Spinal cord (tissue), 10 donors: Measurements from ENCODE around the gene PACSIN2. TPM values are rescaled to one million over a fixed set of nuclear protein-coding genes. Genes with fewer than 3 reads are reported as not detected.

Source experiments
- DNase-seq, 6 donors: peaks; one replicate each; pipeline versions ENCODE4 v3.0.0 to v3.0.0-alpha.2; 2013 to 2015; ENCODE audit warnings: low spot score in 6 of 6, low read depth in 4 of 6
- H3K27ac ChIP-seq: one replicate; pipeline ENCODE4 v1.5.1; 2013; ENCODE audit warnings: low read depth, low read length, control low read depth
- H3K27me3 ChIP-seq: one replicate; pipeline ENCODE4 v1.6.1; 2013; ENCODE audit warnings: low read length; ENCODE audit not compliant: control insufficient read depth, insufficient read depth
- H3K36me3 ChIP-seq: one replicate; pipeline ENCODE4 v1.6.1; 2013; ENCODE audit warnings: low read length; ENCODE audit not compliant: control insufficient read depth, insufficient read depth
- H3K4me1 ChIP-seq: one replicate; pipeline ENCODE4 v1.6.1; 2013; ENCODE audit warnings: low read length; ENCODE audit not compliant: control insufficient read depth, insufficient read depth
- H3K4me3 ChIP-seq: one replicate; pipeline ENCODE4 v1.5.1; 2013; ENCODE audit warnings: low read depth, low read length, control low read depth
- H3K9me3 ChIP-seq: one replicate; pipeline ENCODE4 v1.6.1; 2013; ENCODE audit warnings: low read length; ENCODE audit not compliant: control insufficient read depth, insufficient read depth
- WGBS: methylation state at CpG from one replicate; pipeline ENCODE4 v1.1.5; 2013; ENCODE audit warnings: missing lambda C conversion rate; ENCODE audit not compliant: insufficient coverage; 5-methylcytosine and 5-hydroxymethylcytosine counted together
- polyA plus RNA-seq, 2 donors: library from polyadenylated mRNA; unstranded; fragments of 120-200 nt; gene quantifications; one replicate each; pipeline ENCODE4 v1.2.1, GENCODE V29; 2013; ENCODE audit not compliant: insufficient read length in 2 of 2
- total RNA-seq, 2 donors: library from RNA; depleted of rRNA in 1 of 2; stranded (reverse); fragments of 120-200 nt in 1 of 2; fragments of >200 nt in 1 of 2; gene quantifications; one replicate each; pipeline versions ENCODE4 v1.2.3 to v1.2.4, GENCODE V29; 2013 to 2014
- donor health status: healthy.

PACSIN2 gene
- total and polyA plus RNA-seq, 4 donors = 36.3 to 54.2 (median 45.9) TPM

DNA sequence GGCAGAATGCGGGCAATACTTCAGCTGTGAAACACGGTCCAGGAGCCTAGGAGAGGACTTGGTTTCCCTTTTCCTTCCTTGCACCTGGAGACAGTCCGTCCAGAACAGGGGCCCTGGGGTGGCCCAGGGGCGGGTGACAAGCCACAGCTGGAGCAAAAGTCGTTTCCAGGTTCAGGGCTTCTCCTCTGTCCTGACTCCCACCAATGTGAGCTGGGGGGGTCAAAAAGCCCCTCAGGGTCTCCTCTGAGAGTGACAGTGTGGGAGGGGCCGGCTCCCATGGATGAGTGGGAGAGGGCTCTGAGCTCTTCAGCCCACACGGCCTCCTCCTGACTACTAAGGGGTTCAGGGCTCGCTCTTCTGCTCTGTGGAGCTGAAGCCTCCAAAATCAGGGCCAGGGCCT lies 137.8 kb downstream of the PACSIN2 start:
- H3K9me3 ChIP-seq = no peaks in the 10 kb centered on the region
- peaks cover 92% of the 10 kb centered on the region for H3K36me3 ChIP-seq
- no peaks in the 10 kb centered on the region for H3K4me1 ChIP-seq
- no peak overlapping the region for H3K4me3 ChIP-seq
- DNase-seq = no peak
- H3K27me3 ChIP-seq = no peaks in the 10 kb centered on the region
- H3K27ac ChIP-seq = no peak overlapping the region
- 93% methylated on average over 6 of the region's 8 CpGs for WGBS

DNA sequence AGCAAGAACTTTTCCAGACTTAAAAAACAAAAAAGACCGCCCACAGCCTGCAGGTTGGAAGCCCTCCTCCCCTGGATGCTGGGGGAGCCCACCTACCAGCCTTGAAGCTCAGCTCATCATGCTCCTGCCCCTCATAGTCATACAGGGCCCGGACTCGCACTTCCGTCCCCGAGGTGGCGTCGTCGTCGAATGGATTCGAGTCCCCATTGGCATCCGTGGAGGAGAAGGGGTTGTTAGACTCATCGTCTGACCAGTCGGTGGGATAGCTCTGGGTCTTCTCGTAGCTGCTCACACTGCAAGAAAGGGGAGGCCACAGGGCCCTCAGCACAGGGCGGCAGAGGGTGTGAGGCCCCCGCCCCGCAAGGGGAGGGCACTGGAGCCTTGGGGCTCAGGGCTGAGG lies 138.9 kb downstream of the PACSIN2 start:
- Histone ChIP-seq H3K27me3 (no peaks in the 10 kb centered on the region), H3K4me1 (no peaks in the 10 kb centered on the region), H3K36me3 (peaks cover 92% of the 10 kb centered on the region), H3K27ac (no peak overlapping the region), H3K9me3 (no peaks in the 10 kb centered on the region), H3K4me3 (no peak overlapping the region)
- DNase-seq = no peak
- 95% methylated on average over 16 of the region's 17 CpGs for WGBS

DNA sequence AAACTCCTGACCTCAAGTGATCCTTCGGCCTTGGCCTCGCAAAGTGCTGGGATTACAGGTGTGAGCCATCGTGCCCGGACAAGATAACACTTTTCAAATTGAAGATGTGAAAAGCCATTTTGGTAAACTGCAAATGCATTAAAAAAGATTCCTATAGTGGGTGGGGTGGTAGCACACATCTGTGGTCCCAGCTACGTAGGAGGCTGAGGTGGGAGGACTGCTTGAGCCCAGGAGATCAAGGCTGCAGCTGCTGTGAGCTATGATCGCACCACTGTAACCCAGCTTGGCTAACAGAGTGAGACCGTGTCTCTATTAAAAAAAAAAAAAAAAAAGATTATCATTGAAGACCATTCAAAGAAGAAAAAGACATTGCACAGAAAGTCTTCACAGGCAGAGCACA lies 140.9 kb downstream of the PACSIN2 start:
- H3K36me3 ChIP-seq = peaks cover 85% of the 10 kb centered on the region
- no peak overlapping the region for H3K27ac ChIP-seq

DNA sequence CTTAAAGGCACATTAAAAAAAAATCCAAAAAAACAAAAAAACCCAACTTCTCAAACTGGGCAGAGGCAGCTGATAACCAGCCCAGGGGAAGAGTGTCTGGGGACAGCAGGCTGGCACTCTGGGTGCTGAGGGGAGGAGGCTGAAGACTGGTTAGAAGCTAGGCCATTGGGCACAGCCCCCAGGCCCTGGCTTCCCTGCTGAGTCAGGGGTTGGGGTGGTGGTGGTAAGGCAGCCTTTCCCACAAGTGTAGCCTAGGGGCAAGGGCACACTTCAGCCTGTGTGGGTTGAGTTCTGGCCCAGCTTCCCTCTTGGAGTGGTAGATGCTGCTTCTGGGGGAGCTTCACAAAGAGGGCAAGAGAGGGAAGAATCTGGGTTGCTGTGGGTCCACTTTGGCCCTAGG lies 141.6 kb downstream of the PACSIN2 start:
- Histone ChIP-seq H3K36me3 (peaks cover 83% of the 10 kb centered on the region), H3K27ac (no peak overlapping the region), H3K4me3 (no peak overlapping the region), H3K9me3 (no peaks in the 10 kb centered on the region), H3K4me1 (peaks cover 12% of the 10 kb centered on the region), H3K27me3 (no peaks in the 10 kb centered on the region)
- DNase-seq = no peak

More for the DNA sequence above, 140.9 kb downstream of the PACSIN2 start:
- H3K9me3 ChIP-seq = no peaks in the 10 kb centered on the region
- H3K27me3 ChIP-seq = no peaks in the 10 kb centered on the region
- peaks cover 6% of the 10 kb centered on the region for H3K4me1 ChIP-seq
- DNase-seq = no peak
- 100% methylated on average over 5 of the region's 7 CpGs for WGBS
- H3K4me3 ChIP-seq = no peak overlapping the region

DNA sequence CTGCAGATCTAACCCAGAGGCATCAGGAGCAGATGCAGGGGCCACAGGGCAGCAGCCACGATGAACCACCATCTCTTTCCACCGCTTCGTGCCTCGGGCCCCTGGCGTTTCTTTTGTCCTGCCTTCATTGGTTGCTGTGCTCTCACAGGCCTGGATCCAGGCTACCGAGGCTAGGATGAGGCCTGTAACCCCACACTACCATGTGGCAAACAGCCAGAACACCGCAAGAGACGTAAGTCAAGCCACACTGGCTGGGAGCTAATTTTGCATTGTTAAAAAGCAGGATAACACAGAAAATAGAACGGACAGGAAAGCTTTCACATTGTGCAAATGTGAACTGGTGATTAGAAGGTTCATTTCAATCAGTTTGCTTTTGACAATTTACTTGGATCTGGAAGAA lies 142.1 kb downstream of the PACSIN2 start:
- Histone ChIP-seq H3K4me3 (no peak overlapping the region), H3K4me1 (peaks cover 16% of the 10 kb centered on the region), H3K27me3 (no peaks in the 10 kb centered on the region), H3K9me3 (no peaks in the 10 kb centered on the region), H3K27ac (no peak overlapping the region), H3K36me3 (peaks cover 78% of the 10 kb centered on the region)
- 57% methylated on average over 6 of the region's 9 CpGs for WGBS
- DNase-seq = peak in 1 of 6 donors; percentile 12

DNA sequence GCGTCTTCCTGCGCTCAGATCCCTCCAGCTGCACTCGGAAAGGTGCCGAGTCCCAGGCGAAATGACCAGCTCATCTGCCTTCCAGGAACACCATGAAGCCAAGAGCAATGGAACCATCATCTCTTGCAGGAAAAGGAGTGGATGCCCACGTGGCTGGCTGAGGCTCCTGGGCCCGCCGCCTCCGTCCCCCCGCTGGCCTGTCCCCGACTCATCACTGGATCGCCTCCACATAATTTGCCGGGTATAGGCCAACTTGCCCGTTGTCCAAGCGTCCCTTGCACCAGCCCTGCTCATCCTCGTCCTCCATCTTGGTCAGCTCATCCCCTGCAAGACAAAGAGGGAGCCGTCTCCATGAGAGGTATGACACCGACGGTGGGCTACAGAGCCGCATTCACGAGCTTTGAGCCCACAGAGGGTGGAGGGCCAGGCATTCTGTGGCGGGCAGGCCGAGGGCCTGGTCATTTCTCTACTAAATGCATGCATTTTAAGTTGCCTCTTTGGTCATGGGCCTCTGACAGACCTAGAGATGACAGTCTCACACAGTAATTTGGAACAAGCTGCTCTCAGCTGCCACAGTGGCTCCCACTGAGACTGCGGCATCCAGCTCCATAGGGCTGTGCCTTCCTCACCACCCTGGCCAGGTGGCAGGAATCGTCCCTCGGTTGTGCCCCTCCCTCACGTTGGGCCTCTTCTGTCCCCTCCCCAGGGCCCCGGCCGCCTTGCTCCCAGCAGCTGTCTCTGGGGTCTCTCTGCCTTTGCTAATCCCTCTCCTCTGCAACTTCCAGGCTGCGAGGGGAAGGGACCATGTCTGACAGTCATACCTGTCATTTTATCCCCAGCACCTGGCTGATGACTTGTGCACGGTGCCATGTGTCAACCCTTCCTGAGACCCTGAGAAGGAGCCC lies 143.6 kb downstream of the PACSIN2 start:
- Histone ChIP-seq H3K27me3 (no peaks in the 10 kb centered on the region), H3K36me3 (peaks cover 64% of the 10 kb centered on the region), H3K27ac (no peak overlapping the region), H3K9me3 (no peaks in the 10 kb centered on the region), H3K4me3 (no peak overlapping the region), H3K4me1 (peaks cover 19% of the 10 kb centered on the region)
- DNase-seq = no peak
- WGBS = 91% methylated on average over 31 of the region's 31 CpGs

DNA sequence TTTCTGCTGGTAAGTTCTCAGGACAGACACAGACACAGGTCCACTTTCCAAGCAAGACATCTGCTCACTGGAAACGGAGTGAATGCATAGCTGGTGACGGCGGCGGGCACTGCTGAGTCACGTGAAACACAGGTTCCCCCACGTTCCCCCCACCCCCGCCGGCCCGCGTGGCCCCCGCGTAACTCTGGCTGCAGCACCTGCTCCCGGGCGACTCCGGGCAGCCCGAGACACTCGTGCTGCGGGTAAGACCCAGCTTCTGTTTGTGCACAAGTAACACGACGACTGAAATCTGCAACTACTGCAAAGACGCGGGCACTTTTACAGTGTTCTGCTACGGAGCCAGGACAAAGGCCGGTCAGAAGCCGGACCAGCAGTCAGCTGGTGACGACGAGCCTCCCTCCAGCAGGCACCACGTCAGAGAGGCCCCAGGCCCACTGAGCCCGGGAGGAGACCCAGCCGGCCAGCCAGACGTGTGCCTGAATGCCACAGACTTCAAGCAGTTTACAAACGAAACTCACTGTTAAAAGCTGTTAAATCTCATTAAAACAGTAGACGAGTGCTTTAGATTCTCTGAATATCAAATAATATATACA lies 145.0 kb downstream of the PACSIN2 start:
- Histone ChIP-seq H3K27me3 (no peaks in the 10 kb centered on the region), H3K4me1 (peaks cover 19% of the 10 kb centered on the region), H3K27ac (no peak overlapping the region), H3K9me3 (no peaks in the 10 kb centered on the region), H3K36me3 (peaks cover 54% of the 10 kb centered on the region), H3K4me3 (no peak overlapping the region)
- WGBS = 71% methylated on average over 20 of the region's 33 CpGs
- no peak for DNase-seq

DNA sequence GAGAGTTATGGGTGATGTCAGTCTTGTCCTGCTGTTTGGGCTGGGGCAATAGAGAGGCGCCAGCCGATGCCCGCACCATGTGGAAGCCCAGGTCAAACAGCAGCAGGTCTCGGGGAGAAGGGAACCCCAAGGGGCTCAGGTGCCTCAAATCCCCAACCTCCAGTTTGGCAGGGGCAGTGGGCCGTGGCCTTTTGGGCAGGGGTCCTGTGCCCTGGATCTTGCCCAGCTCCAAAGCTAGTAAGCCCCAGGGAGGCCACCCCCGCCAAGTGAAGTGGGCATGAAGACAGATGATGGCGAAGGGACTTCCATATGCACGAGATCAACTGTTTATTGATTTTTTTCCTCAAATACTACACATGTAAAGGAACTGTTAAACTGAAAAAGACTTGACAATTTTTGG lies 145.5 kb downstream of the PACSIN2 start:
- H3K4me3 ChIP-seq = no peak overlapping the region
- H3K4me1 ChIP-seq = peaks cover 19% of the 10 kb centered on the region
- H3K9me3 ChIP-seq = no peaks in the 10 kb centered on the region
- 89% methylated on average over 6 of the region's 8 CpGs for WGBS
- no peak overlapping the region for H3K27ac ChIP-seq
- H3K27me3 ChIP-seq = no peaks in the 10 kb centered on the region
- peaks cover 48% of the 10 kb centered on the region for H3K36me3 ChIP-seq
- DNase-seq = no peak

DNA sequence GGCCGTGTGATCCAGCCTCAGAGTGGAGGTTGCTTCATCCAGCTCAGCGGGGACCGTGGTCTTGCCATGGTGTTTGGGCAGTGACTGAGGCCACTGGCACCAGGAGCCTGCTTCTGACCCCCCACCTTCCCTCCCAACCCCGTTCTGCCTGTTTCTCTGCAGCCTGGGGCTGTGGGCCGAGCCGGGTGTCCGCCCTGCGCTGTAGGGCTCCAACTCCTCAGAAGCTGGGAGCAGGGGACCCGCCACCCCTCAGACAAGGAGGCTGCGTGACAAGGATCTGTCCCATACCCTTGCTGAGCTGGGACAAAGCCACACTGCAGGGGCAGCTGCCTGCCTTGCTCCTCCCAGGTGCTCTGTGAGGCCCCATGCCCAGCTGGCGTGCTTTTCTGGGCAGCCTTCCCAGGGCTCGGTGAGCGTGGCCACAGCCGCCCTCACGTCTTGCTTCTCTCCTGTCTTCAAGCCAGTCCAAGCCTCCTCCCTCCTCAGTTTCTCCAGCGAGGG lies 146.1 kb downstream of the PACSIN2 start:
- no peak overlapping the region for H3K4me3 ChIP-seq
- peak in 2 of 6 donors; percentile 37 to 71 for DNase-seq
- no peak overlapping the region for H3K27ac ChIP-seq
- no peaks in the 10 kb centered on the region for H3K27me3 ChIP-seq
- peaks cover 43% of the 10 kb centered on the region for H3K36me3 ChIP-seq
- H3K4me1 ChIP-seq = peaks cover 19% of the 10 kb centered on the region
- H3K9me3 ChIP-seq = no peaks in the 10 kb centered on the region
- 48% methylated on average over 12 of the region's 16 CpGs for WGBS

DNA sequence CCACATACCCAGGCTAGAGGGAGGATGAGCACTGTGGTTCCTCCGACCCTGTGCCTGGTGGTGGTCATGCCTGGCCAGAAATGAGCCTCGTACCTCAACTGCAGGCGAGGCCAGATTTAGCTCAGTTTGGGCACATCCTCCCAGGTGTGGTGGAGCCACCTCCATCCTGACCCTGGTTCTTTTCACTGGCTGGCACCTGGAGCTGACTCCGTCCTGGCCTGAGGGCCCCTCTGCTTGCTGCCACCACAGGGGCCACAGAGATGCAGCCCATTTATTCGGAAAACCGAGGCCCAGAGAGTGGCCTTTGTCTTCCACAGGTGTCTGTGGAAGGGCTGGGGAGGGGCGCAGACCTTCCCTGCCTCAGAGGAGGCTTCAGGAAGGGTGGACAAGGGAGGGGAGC lies 148.8 kb downstream of the PACSIN2 start:
- Histone ChIP-seq H3K27me3 (no peaks in the 10 kb centered on the region), H3K4me3 (no peak overlapping the region), H3K36me3 (peaks cover 19% of the 10 kb centered on the region), H3K9me3 (no peaks in the 10 kb centered on the region), H3K4me1 (peaks cover 27% of the 10 kb centered on the region), H3K27ac (no peak overlapping the region)
- DNase-seq = no peak
- WGBS = 91% methylated on average over 7 of the region's 7 CpGs
